ENCODE results near the gene FAM185A. TPM values are rescaled to one million over a fixed set of nuclear protein-coding genes. Genes with fewer than 3 reads are reported as not detected.

Gene FAM185A
- total RNA-seq, 1 experiment from 2014 or later = 12.8 TPM

- peak; percentile 45 for ATAC-seq
Measured at GRCh38 chr7:102813191-102814024, 64.6 kb downstream of the FAM185A start.

GRCh38 chr7:102814025-102814471, 65.2 kb downstream of the FAM185A start:
- DNase-seq = peak; percentile 72

More at GRCh38 chr7:102813191-102814024, 64.6 kb downstream of the FAM185A start:
- no peaks in the 10 kb centered on the region for H3K27me3 ChIP-seq (ENCODE audit: low read length)
- intact Hi-C loops (cut with micrococcal nuclease) = loop anchor here (1.0 kb wide), 1 partner anchor 22 kb away; no protein-coding TSS in a partner anchor
- no peak overlapping the region for H3K4me3 ChIP-seq (ENCODE audit: low read length)
- TF ChIP-seq EZH2phosphoT487 (IDR thresholded peaks at IDR 0.05; ENCODE audit: borderline replicate concordance, low read length) = no peak
- no peak for TF ChIP-seq EZH2 (IDR thresholded peaks at IDR 0.05; ENCODE audit: low read length, unreplicated experiment)
- TF ChIP-seq, protein P1, sequence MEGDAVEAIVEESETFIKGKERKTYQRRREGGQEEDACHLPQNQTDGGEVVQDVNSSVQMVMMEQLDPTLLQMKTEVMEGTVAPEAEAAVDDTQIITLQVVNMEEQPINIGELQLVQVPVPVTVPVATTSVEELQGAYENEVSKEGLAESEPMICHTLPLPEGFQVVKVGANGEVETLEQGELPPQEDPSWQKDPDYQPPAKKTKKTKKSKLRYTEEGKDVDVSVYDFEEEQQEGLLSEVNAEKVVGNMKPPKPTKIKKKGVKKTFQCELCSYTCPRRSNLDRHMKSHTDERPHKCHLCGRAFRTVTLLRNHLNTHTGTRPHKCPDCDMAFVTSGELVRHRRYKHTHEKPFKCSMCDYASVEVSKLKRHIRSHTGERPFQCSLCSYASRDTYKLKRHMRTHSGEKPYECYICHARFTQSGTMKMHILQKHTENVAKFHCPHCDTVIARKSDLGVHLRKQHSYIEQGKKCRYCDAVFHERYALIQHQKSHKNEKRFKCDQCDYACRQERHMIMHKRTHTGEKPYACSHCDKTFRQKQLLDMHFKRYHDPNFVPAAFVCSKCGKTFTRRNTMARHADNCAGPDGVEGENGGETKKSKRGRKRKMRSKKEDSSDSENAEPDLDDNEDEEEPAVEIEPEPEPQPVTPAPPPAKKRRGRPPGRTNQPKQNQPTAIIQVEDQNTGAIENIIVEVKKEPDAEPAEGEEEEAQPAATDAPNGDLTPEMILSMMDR (conservative IDR thresholded peaks at IDR 0.05; ENCODE audit: low read depth, low read length) = no peak
- CTCF ChIA-PET = no interaction called here
- H3K36me3 ChIP-seq (ENCODE audit: low read depth, low read length) = no peaks in the 10 kb centered on the region
- H3K9me3 ChIP-seq (ENCODE audit: low read length) = no peaks in the 10 kb centered on the region
- peak overlapping the region; percentile 27 for H3K4me2 ChIP-seq (ENCODE audit: low read length)
- peaks cover 15% of the 10 kb centered on the region for H3K4me1 ChIP-seq (ENCODE audit: insufficient read depth, low read length)
- H4K20me1 ChIP-seq (ENCODE audit: low read length) = no peaks in the 10 kb centered on the region
- no peaks in the 10 kb centered on the region for H3K79me2 ChIP-seq (ENCODE audit: low read length)
- no peak overlapping the region for H3K9ac ChIP-seq (ENCODE audit: low read length)
- H2AFZ ChIP-seq (ENCODE audit: low read length) = no peak overlapping the region
- POLR2A ChIA-PET (ENCODE audit: unreplicated experiment) = no interaction called here
- H3F3A ChIP-seq (ENCODE audit: low read length, unreplicated experiment) = peaks cover 6% of the 10 kb centered on the region
- DNase-seq = no peak
- H3K27ac ChIP-seq (ENCODE audit: low read length) = peak overlapping the region; percentile 19
- no peaks in the 10 kb centered on the region for H3K9me2 ChIP-seq (replicated peaks; ENCODE audit: low read length)
- BruUV-seq (replicated peaks) = no TSS peak

More at GRCh38 chr7:102814025-102814471, 65.2 kb downstream of the FAM185A start:
- H3K9me2 ChIP-seq (replicated peaks; ENCODE audit: low read length) = no peaks in the 10 kb centered on the region
- ChIA-PET CTCF (no interaction called here), POLR2A (ENCODE audit: unreplicated experiment) (no interaction called here)
- peaks cover 15% of the 10 kb centered on the region for H3K4me1 ChIP-seq (ENCODE audit: insufficient read depth, low read length)
- H3K27me3 ChIP-seq (ENCODE audit: low read length) = no peaks in the 10 kb centered on the region
- no TSS peak for BruUV-seq (replicated peaks)
- H3K79me2 ChIP-seq (ENCODE audit: low read length) = no peaks in the 10 kb centered on the region
- peak; percentile 91 for ATAC-seq
- H3F3A ChIP-seq (ENCODE audit: low read length, unreplicated experiment) = peaks cover 6% of the 10 kb centered on the region
- H4K20me1 ChIP-seq (ENCODE audit: low read length) = no peaks in the 10 kb centered on the region
- H3K4me3 ChIP-seq (ENCODE audit: low read length) = no peak overlapping the region
- H3K4me2 ChIP-seq (ENCODE audit: low read length) = peak overlapping the region; percentile 30
- intact Hi-C loops (cut with micrococcal nuclease) = loop anchor here (1.0 kb wide), 1 partner anchor 21 kb away; no protein-coding TSS in a partner anchor
- H3K9me3 ChIP-seq (ENCODE audit: low read length) = no peaks in the 10 kb centered on the region
- H3K9ac ChIP-seq (ENCODE audit: low read length) = no peak overlapping the region
- no peaks in the 10 kb centered on the region for H3K36me3 ChIP-seq (ENCODE audit: low read depth, low read length)
- TF ChIP-seq EZH2 (IDR thresholded peaks at IDR 0.05; ENCODE audit: low read length, unreplicated experiment) (no peak), EZH2phosphoT487 (IDR thresholded peaks at IDR 0.05; ENCODE audit: borderline replicate concordance, low read length) (no peak)
- TF ChIP-seq, protein P1 (conservative IDR thresholded peaks at IDR 0.05; ENCODE audit: low read depth, low read length) = no peak
- H2AFZ ChIP-seq (ENCODE audit: low read length) = no peak overlapping the region
- peak overlapping the region; percentile 19 for H3K27ac ChIP-seq (ENCODE audit: low read length)
